HEK293T (cell line): ENCODE results near the gene NPC1L1.

ENCODE experiments used
- BHLHE40 ChIP-seq: fragments of 450-650 bp; IDR thresholded peaks from 2 replicates; pipeline ENCODE4 v1.6.1; 2016; ENCODE audit warnings: mild to moderate bottlenecking, moderate library complexity, borderline replicate concordance
- ELF4 ChIP-seq: fragments of 450-650 bp; IDR thresholded peaks from 2 replicates; pipeline ENCODE4 v1.6.1; 2017; ENCODE audit warnings: antibody characterized with exemption
- FOXM1 ChIP-seq: fragments of 450-650 bp; IDR thresholded peaks from 2 replicates; pipeline ENCODE4 v1.6.1; 2017; ENCODE audit warnings: mild to moderate bottlenecking, borderline replicate concordance
- HDGF ChIP-seq: fragments of 450-650 bp; IDR thresholded peaks from 2 replicates; pipeline ENCODE4 v1.6.1; 2017; ENCODE audit warnings: antibody characterized with exemption, borderline replicate concordance
- SP1 ChIP-seq: fragments of 450-650 bp; IDR thresholded peaks from 2 replicates; pipeline ENCODE4 v1.6.1; 2017
- SUZ12 ChIP-seq: fragments of 450-650 bp; IDR thresholded peaks from 2 replicates; pipeline ENCODE4 v1.6.1; 2016; ENCODE audit warnings: mild to moderate bottlenecking

DNA sequence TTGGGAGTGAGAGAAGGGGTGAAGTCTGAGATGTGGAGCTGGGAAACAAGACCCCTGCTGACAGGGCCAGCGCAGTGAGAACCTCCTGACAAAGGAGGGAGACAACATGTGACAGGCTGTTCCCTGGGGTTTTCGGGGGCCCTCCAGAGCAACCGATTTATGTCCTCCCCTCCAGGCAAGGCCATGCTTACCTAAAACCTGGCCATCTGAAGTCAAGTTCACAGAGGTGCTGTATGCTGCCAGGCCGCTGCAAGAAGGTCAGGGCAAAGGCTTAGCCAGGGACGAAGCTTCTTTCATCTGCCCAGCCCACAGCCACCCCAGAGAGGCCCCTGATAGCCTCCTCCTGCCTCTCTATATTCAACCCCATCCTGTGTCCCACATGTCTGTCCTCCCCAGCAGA, 20.6 kb downstream of the NPC1L1 start:
- TF ChIP-seq SUZ12, result no peak
- TF ChIP-seq HDGF, result no peak
- no peak for TF ChIP-seq BHLHE40
- TF ChIP-seq FOXM1, result no peak
- TF ChIP-seq SP1, result no peak
- no peak for TF ChIP-seq ELF4
